ENCODE results near the gene EIF3D. TPM values are rescaled to one million over a fixed set of nuclear protein-coding genes. Genes with fewer than 3 reads are reported as not detected.

Gene EIF3D
- total RNA-seq, 1 donor from 2014 or later: 66.2 TPM

DNA sequence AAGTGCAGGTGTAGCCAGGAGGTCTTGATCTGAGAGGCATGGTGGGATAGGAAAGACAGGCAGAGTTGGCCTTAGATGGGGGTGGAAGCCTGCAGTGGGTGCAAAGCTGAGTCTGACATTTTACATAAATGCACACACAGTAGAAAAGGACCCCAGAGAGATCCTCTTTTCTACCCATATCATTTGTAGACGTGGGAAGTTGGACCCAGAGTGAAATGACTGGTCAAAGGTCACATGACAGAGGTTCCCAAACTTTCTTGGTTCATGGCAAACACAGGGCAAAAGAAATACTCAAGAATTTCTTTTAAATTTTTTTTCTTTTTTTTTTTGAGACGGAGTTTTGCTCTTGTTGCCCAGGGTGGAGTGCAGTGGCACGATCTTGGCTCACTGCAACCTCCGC lies 16.0 kb downstream of the EIF3D start:
- DNase-seq (no peak), ATAC-seq (ENCODE audit: poor library complexity) (no peak)
- intact Hi-C loops (cut with DNase I): no loop called here

DNA sequence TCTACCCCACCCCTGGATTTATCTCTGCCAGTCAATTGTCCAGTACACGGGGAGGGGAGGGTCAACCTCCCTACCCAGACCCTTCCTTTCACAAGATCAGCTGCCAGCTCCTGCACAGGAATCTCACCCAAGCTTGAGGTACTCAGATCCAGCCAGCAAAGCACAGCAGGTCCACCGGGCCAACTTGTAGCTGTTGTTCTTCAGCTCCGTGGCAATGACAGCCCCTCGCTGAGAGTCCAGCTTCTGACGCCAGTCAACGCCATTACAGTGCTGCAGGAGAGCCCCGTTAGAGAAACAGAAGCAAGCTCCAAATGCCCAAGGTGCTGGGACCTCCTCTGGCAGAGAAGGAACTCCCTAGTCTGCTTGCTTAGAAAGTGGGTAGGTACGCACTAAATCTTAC lies 16.6 kb downstream of the EIF3D start:
- DNase-seq (no peak), ATAC-seq (ENCODE audit: poor library complexity) (no peak)
- intact Hi-C loops (cut with DNase I): no loop called here

DNA sequence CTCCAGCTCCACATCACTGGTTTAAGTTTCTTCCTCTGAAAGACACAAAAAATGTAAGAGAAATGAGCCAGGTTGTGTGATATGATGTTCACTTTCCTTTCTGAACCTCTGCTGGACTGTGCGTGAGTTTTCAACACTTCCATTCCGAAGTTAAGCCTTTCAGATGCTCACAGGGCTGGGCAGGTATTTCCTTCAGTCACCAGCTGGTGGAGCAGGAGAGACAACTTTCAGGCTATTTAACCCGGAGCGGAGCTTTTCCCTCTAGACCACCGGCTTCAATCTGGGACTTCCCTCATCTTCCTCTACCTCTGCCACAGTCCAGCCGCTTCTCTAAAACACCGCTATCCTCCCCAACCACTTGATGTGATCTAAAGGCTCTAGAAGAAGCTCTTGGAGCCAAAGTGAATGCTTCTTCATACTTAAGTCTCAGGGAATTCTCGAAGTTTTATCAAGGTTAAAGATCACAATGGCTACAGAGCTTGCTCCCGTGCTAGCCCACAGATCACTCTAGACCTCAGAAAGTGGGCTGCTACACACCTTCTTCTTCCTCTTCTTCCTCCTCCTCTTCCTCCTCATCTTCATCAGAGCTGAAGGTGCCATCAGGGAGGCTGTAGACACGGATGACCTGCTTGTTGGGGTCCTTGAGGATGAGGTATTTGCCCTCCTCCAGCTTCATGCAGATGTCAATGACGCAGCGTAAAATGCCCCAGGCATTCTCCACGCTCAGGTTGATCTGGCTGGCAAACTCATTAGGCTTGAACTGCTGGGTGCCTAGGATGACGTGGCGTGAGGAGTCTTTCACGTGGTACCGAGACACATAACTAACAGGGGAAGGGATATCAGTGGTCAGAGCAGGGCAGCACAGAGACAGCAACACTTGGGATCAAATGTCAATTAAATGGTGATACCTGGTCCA lies 17.7 kb downstream of the EIF3D start:
- ATAC-seq (ENCODE audit: poor library complexity): no peak
- intact Hi-C loops (cut with DNase I): no loop called here
- no peak for DNase-seq

- DNase-seq (no peak), ATAC-seq (ENCODE audit: poor library complexity) (no peak)
- intact Hi-C loops (cut with DNase I): no loop called here
Measured at GRCh38 chr22:36510384-36510783, 18.6 kb downstream of the EIF3D start.

DNA sequence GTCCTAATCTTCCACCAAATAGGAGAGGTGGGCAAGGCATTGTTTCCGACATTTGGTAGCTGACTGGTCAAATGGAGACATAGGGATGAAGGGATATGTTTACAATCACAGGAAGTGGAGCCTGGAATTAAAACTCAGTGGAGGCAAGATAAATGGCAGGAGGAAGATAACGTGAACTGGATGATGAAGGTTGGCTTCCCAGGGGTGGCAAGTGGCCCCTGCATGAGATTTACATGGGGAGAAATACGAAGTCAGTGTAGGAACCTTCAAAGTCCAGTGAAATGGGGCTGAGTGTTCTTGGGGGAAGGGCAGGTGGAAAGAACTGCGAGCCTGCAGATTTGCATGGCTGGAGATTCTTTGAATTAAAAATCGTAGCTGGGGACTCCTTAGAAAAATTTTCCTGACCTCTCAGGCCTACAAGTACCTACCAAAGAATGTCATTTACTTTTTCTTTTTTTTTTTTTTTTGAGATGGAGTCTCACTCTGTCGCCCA lies 21.4 kb downstream of the EIF3D start:
- no peak for ATAC-seq (ENCODE audit: poor library complexity)
- intact Hi-C loops (cut with DNase I): no loop called here

DNA sequence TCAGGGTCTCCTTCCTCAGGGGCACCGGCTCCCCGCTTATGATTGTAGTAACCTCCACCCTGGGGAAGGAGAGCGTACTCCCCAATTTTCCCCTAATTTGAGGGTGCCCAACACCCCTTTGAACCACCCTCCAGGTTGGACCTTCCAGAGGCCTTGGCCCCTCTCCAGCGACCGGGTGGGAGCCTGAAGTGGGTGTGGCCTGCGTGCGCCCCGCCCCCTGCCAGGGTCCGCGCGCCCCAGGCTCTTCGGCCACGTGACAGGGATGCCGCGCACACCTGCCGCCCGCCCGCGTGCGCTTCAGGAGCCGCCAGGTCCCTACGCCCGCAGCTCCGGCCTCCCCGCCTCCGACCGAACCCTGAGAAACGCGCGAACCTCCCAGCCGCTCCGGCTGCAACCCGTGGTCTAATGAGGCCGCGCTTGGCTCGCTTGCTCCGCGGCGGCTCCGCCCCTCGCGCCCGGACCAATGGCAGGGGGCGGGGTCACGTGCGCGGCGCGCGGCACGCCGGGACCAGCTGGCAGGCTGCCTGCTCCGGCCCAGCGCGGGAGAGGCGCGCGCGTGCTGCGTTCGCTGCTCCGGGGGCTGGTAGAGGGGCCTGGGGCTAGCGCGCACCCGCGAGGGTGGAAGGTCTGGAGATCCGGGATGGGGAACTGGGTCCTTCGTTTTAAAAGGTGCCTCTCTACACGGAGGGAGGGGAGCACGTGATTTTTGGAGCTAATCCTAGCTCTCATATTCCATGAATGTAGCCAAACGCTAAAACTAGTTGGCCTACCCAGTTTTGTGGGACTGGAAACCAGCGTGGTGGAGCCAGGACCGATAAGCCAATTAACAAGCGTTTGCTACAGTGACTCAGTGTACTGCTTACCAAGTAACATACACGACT lies 22.1 kb downstream of the EIF3D start, which contains the start of gene FOXRED2:
FOXRED2 (minus strand) TSS at position 404 of the 881 bp plus-strand sequence. CDS start 618 bp downstream, outside the sequence.
- intact Hi-C loops (cut with DNase I): no loop called here
- DNase-seq (peak; percentile 94), ATAC-seq (ENCODE audit: poor library complexity) (peak; percentile 90)

More for the DNA sequence above, 21.4 kb downstream of the EIF3D start:
- DNase-seq: no peak

DNA sequence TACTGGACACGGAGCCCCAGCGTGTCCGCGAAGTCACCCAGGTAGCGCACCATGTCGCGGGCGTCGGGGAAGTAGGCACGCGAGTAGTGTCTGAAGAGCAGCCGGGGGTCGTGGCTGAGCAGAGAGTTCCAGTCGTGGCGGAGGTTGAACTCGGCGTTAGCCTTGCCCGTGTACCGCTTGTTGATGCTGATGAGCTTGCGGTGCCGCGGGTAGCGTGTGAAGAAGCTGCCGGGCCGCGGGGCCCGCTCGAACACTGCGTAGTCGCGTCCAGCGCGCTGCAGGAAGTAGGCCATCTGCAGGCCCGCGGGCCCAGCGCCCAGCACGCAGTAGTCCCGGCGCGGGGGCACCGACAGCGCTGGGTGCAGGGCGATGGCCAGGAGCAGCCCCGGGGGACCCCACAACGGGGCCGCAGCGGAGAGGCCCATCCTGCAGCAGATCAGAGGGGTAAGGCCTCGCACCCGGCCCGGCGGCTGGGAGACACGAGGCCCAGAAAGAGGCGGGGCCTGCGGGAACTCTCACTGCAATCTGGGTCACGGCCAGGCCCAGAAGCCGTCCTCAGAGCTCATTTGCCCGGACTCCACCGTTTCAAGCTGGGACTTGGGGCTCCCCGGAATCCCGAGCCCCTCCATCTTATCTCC lies 22.8 kb downstream of the EIF3D start:
- DNase-seq (no peak), ATAC-seq (ENCODE audit: poor library complexity) (no peak)
- intact Hi-C loops (cut with DNase I): no loop called here

DNA sequence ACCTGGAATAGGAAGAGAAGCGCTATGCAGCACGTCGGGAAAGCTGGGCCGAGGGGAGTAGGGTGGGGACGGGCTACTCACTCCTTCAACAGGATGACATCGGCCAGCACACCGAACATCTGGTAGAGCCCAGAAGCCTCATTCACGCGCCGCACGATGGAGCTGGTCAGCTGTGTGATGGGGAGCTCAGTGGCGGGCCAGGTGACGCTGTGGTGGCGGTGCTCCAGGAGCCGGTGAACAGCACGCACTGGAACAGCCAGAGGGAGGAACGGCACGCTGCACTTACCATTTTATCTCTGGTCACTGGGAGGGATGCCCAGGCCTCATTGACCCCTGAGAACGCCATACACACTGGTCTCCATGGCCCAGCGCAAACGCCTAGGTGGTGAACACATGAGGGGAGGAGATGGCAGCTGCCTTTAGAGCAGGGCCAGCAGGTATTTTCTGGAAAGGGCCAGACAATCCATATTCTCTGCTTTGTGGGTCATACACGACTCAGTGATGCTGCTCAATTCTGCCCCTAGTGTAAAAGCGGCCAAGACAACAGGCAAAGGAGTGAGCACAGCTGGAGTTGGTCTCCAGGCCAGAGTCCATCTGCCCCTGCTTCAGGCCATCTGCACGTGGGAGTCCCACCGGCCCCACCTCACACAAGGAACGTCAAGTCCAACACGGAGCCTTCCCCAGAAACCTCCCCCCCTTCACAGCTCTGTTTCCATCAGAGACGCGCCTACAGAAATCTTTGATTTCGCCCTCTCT lies 30.9 kb downstream of the EIF3D start:
- no peak for ATAC-seq (ENCODE audit: poor library complexity)
- intact Hi-C loops (cut with DNase I): no loop called here
- no peak for DNase-seq

- DNase-seq: peak; percentile 67
- intact Hi-C loops (cut with DNase I): no loop called here
Measured at GRCh38 chr22:36493690-36494110, 35.3 kb downstream of the EIF3D start.

GRCh38 chr22:36492109-36492508 lies 36.9 kb downstream of the EIF3D start:
- DNase-seq (no peak), ATAC-seq (ENCODE audit: poor library complexity) (no peak)
- intact Hi-C loops (cut with DNase I): no loop called here

More at GRCh38 chr22:36493690-36494110, 35.3 kb downstream of the EIF3D start:
- ATAC-seq (ENCODE audit: poor library complexity): peak; percentile 73

GRCh38 chr22:36491155-36491554 lies 37.8 kb downstream of the EIF3D start:
- intact Hi-C loops (cut with DNase I): no loop called here
- DNase-seq: no peak
- no peak for ATAC-seq (ENCODE audit: poor library complexity)

GRCh38 chr22:36486619-36487384 lies 42.2 kb downstream of the EIF3D start:
- ATAC-seq (ENCODE audit: poor library complexity) (no peak), DNase-seq (no peak)
- intact Hi-C loops (cut with DNase I): no loop called here

DNA sequence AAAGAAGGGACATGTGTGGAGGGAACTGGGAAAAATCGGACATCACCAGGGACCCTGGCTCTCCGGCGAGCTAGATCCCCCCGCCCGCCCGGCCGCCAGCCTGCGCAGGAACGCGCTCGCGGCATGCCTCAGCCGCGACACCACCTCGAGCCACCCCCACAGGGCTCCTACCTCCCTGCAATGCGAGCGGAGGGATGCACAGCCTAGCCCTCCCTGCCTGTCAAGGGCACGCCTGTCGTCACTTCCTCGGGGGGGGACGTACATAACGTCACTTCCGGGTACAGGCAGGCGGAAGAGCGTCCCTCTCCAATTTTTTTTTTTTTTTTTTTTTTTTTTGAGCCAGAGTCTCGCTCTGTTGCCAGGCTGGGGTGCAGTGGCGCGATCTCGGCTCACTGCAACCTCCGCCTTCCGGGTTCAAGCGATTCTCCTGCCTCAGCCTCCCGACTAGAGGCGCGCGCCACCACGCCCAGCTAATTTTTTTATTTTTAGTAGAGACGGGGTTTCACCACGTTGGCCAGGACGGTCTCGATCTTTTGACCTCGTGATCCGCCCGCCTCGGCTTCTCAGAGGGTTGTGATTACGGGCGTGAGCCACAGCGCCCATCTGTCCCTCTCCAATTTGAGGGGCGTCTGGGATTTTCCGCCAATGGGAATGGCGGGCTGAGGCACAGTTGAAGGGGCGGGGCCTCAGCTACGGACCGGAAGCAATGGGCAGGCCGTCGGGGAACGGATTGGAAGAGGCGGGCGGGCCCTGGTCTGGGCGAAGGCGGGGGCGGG lies 47.4 kb downstream of the EIF3D start, which contains the start of gene TXN2:
TXN2 (minus strand) TSS at position 248 of the 776 bp plus-strand sequence. CDS start 803 bp downstream, outside the sequence.
- peak; percentile 98 for DNase-seq
- intact Hi-C loops (cut with DNase I): no loop called here
- ATAC-seq (ENCODE audit: poor library complexity): peak; percentile 95

- DNase-seq (no peak), ATAC-seq (ENCODE audit: poor library complexity) (no peak)
- intact Hi-C loops (cut with DNase I): no loop called here
Measured at GRCh38 chr22:36480941-36481392, 48.0 kb downstream of the EIF3D start.

DNA sequence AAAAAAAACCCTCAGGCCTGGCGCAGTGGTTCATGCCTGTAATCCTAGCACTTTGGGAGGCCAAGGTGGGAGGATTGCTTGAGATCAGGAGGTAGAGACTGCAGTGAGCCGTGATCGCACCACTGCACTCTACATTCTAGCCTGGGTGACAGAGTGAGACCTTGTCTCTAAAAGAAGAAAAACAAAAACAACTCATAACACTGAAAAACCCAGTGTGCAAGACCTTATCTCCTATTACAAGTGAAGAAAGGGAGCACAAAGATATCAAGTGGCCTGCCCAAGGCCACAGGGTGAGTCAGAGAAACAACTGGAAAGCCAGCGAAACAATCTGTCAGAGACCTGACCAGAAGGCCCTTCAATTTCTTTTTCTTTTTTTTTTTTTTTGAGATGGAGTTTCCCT lies 50.0 kb downstream of the EIF3D start:
- no peak for ATAC-seq (ENCODE audit: poor library complexity)
- intact Hi-C loops (cut with DNase I): no loop called here
- DNase-seq: no peak

- intact Hi-C loops (cut with DNase I): no loop called here
- ATAC-seq (ENCODE audit: poor library complexity): no peak
- no peak for DNase-seq
Measured at GRCh38 chr22:36475341-36475740, 53.6 kb downstream of the EIF3D start.

Data from Right ventricle myocardium superior (tissue), 1 donor.